WTC11 (cell line): ENCODE measurements around the gene ENOX2.

Source experiments
- CTCF ChIP-seq: fragments of 200-600 bp; IDR thresholded peaks from 2 replicates; pipeline ENCODE4 v1.8.0; 2022; ENCODE audit warnings: antibody characterized with exemption
- E2F1 ChIP-seq: sonication (generic); formaldehyde crosslinking; IDR thresholded peaks from 2 replicates; pipeline ENCODE4 v1.8.0; 2022; ENCODE audit warnings: mild to moderate bottlenecking, missing genetic modification reagents
- HMGXB4 ChIP-seq: sonication (generic); formaldehyde crosslinking; IDR thresholded peaks from 2 replicates; pipeline ENCODE4 v1.8.1; 2023; ENCODE audit warnings: mild to moderate bottlenecking, moderate library complexity, missing genetic modification reagents
- MLX ChIP-seq: sonication (generic); formaldehyde crosslinking; IDR thresholded peaks from 2 replicates; pipeline ENCODE4 v1.8.1; 2023; ENCODE audit warnings: mild to moderate bottlenecking, missing genetic modification reagents, moderate library complexity
- NFYB ChIP-seq: sonication (generic); formaldehyde crosslinking; conservative IDR thresholded peaks from 2 replicates; pipeline ENCODE4 v1.8.0; 2022; ENCODE audit warnings: low read depth, missing genetic modification reagents
- RORB ChIP-seq: fragments of 250-450 bp; sonication (Bioruptor Pico); IDR thresholded peaks from 2 replicates; pipeline ENCODE4 v1.9.0; 2021; ENCODE audit warnings: mild to moderate bottlenecking
- STAT6 ChIP-seq: sonication (generic); formaldehyde crosslinking; conservative IDR thresholded peaks from 2 replicates; pipeline ENCODE4 v1.8.1; 2023; ENCODE audit warnings: mild to moderate bottlenecking, low read depth, missing genetic modification reagents, moderate library complexity
- TCF7 ChIP-seq: sonication (generic); formaldehyde crosslinking; IDR thresholded peaks from 2 replicates; pipeline ENCODE4 v1.8.0; 2022; ENCODE audit warnings: mild to moderate bottlenecking, low read depth, missing genetic modification reagents, moderate library complexity
- ZBTB43 ChIP-seq: sonication (generic); formaldehyde crosslinking; IDR thresholded peaks from 2 replicates; pipeline ENCODE4 v1.8.1; 2023; ENCODE audit warnings: mild to moderate bottlenecking, missing genetic modification reagents
- TF ChIP-seq, protein P1 (sequence below): fragments of 250-450 bp; sonication (Bioruptor Pico); IDR thresholded peaks from 2 replicates; pipeline ENCODE4 v1.9.0; 2021; ENCODE audit warnings: mild to moderate bottlenecking
- TF ChIP-seq, protein P2 (sequence below): sonication (generic); formaldehyde crosslinking; IDR thresholded peaks from 2 replicates; pipeline ENCODE4 v1.8.1; 2022; ENCODE audit warnings: low read depth, missing genetic modification reagents, borderline replicate concordance
- TF ChIP-seq, protein P3 (sequence below): sonication (generic); formaldehyde crosslinking; IDR thresholded peaks from 2 replicates; pipeline ENCODE4 v1.8.0; 2022; ENCODE audit warnings: mild to moderate bottlenecking, missing genetic modification reagents

GRCh38 chrX:130896802-130897501, 6.1 kb downstream of the ENOX2 start:
- TF ChIP-seq RORB, result no peak
- TF ChIP-seq CTCF, result no peak
- no peak for TF ChIP-seq E2F1 (CRISPR knock-in tag)
- no peak for TF ChIP-seq STAT6 (CRISPR knock-in tag)
- no peak for TF ChIP-seq HMGXB4 (CRISPR knock-in tag)
- no peak for TF ChIP-seq NFYB (CRISPR knock-in tag)
- TF ChIP-seq, protein P1, sequence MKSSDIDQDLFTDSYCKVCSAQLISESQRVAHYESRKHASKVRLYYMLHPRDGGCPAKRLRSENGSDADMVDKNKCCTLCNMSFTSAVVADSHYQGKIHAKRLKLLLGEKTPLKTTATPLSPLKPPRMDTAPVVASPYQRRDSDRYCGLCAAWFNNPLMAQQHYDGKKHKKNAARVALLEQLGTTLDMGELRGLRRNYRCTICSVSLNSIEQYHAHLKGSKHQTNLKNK (CRISPR knock-in tag), result no peak
- TF ChIP-seq, protein P2, sequence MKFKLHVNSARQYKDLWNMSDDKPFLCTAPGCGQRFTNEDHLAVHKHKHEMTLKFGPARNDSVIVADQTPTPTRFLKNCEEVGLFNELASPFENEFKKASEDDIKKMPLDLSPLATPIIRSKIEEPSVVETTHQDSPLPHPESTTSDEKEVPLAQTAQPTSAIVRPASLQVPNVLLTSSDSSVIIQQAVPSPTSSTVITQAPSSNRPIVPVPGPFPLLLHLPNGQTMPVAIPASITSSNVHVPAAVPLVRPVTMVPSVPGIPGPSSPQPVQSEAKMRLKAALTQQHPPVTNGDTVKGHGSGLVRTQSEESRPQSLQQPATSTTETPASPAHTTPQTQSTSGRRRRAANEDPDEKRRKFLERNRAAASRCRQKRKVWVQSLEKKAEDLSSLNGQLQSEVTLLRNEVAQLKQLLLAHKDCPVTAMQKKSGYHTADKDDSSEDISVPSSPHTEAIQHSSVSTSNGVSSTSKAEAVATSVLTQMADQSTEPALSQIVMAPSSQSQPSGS, result no peak
- TF ChIP-seq, protein P3, sequence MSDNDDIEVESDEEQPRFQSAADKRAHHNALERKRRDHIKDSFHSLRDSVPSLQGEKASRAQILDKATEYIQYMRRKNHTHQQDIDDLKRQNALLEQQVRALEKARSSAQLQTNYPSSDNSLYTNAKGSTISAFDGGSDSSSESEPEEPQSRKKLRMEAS (CRISPR knock-in tag), result no peak
- TF ChIP-seq TCF7, result no peak
- no peak for TF ChIP-seq ZBTB43 (CRISPR knock-in tag)
- TF ChIP-seq MLX (CRISPR knock-in tag), result no peak
